ENCODE data around the gene WDR93.

WDR93 gene

DNA sequence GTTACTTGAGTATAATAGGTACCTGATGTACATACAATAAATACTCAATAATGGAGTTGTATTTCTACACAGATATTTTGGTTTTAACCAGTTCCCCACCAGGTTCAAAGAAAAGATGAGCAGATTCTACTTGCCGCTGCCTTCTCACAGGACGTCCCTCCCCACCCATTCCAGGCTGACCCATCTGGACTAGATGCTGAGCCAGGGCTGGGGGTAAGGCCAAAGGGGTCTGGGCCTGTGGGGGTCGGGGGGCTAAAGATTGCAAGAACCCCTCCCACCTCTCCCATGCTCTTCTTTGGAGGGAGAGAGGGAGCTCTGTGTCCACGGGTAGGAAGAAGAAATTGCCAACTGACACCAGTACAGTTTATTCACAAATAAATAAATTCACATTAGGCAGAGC lies 58.9 kb downstream of the WDR93 start:
- DNase-seq (ENCODE audit: low spot score): no peak

DNA sequence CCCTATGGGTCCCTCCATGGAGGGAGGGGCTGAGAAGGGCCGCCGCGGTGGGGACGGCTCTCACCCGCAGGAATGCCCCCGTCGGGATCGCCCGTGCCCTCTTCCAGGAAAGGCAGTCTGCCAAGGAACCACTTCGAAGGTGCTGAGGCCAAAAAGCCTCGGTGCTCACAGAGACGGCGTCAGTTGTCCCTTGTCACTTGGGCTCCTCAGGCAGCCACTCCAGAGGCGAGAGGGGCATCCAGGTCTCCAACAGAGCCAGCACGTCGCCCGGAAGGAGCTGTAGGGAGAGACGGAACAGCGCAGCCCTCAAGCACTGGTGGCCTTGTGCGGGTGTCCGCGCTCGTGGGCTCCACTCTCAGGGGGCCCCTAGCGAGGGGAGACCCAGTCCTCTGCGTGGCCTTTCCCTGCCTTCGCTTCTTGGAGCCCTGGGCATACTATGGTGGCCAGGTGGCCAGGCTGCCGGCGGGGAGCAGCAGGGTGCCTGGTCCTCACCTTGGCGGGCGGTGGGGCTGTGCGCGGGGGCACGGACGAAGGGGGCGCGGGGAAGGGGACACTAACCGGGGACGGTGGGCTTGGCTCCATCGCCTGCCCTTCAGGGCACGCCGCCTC lies 59.4 kb downstream of the WDR93 start:
- DNase-seq (ENCODE audit: low spot score): no peak

GRCh38 chr15:89750560-89751542 lies 60.2 kb downstream of the WDR93 start, which contains the start of gene MESP1:
MESP1 (minus strand) TSS chr15:89751249; CDS start chr15:89751231, 18 bp downstream.
- peak; percentile 96 for DNase-seq (ENCODE audit: low spot score)

- no peak for DNase-seq (ENCODE audit: low spot score)
Observed at GRCh38 chr15:89751748-89752147, 61.1 kb downstream of the WDR93 start.

- no peak for DNase-seq (ENCODE audit: low spot score)
Observed at GRCh38 chr15:89753855-89754254, 63.2 kb downstream of the WDR93 start.

DNA sequence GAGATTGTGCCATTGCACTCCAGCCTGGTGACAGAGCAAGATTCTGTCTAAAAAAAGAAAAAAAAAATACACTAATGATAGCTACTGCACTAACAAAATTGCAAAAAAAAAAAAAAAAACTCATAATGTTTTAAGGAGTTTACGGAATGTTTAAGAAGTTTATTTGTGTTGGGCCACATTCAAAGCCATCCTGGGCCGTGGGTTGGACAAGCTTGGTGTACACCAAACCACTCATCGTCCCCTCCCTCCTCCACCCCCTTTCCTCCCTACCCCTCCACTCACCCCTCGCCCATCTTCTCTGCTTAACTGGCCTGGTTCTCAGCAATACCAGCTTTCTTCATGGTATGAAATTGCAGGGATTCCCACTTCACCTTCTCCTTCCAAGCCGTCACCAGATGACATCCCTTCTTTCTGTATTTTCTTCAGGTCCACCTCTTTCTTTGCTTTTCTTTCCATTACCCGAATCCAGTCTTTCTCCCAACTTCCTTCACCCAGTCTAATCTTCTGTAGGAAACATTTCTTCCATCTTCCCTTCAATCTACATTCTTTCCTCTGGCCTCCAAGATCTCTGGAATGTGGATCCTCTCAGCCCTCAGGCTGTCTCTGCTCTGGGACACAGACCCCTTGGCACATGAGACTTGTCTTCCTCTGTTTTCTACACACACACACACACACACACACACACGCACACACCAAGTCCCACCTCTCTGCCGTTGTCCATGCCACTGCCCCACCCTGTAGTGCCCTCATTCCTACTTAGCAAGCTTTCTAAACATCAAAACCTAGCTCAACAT lies 63.9 kb downstream of the WDR93 start:
- DNase-seq (ENCODE audit: low spot score): peak; percentile 47

DNA sequence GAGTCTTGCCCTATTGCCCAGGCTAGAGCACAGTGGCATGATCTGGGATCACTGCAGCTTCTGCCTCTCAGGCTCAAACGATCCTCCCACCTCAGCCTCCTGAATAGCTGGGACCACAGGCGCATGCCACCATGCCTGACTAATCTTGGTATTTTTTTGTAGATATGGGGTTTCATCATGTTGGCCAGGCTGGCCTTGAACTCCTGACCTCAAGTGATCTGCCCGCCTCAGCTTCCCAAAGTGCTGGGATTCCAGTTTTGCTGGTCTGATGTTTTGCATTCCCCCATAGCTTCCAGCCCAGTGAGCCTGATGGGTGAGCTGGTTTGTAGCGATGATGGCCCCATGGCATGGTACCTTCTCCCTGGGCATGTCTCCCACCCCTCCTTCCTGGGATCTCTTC lies 65.1 kb downstream of the WDR93 start:
- DNase-seq (ENCODE audit: low spot score): no peak

GRCh38 chr15:89756897-89757296 lies 66.3 kb downstream of the WDR93 start:
- no peak for DNase-seq (ENCODE audit: low spot score)

DNA sequence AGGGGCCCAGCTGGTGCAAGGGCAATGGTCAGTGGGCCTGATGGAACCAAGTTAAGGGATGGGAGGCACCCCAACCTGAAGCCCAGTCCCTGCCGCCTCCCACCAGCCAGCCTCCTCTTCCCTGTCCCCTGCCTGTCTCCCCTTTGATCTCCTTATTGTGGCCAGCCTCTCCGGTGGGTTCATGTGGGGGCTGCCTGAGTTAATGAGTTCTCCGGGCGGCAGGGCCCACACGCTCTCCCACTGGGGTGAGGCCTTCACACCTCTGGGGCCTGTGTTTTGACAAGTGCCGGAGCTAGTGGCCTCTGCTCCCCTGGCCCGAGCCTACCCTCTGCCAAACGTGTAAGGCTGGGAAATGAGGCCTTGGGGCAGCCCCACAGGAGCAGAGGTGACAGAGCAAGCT lies 67.7 kb downstream of the WDR93 start:
- no peak for DNase-seq (ENCODE audit: low spot score)

- DNase-seq (ENCODE audit: low spot score): no peak
Observed at GRCh38 chr15:89758981-89759380, 68.4 kb downstream of the WDR93 start.

- no peak for DNase-seq (ENCODE audit: low spot score)
Observed at GRCh38 chr15:89759835-89760234, 69.2 kb downstream of the WDR93 start.

DNA sequence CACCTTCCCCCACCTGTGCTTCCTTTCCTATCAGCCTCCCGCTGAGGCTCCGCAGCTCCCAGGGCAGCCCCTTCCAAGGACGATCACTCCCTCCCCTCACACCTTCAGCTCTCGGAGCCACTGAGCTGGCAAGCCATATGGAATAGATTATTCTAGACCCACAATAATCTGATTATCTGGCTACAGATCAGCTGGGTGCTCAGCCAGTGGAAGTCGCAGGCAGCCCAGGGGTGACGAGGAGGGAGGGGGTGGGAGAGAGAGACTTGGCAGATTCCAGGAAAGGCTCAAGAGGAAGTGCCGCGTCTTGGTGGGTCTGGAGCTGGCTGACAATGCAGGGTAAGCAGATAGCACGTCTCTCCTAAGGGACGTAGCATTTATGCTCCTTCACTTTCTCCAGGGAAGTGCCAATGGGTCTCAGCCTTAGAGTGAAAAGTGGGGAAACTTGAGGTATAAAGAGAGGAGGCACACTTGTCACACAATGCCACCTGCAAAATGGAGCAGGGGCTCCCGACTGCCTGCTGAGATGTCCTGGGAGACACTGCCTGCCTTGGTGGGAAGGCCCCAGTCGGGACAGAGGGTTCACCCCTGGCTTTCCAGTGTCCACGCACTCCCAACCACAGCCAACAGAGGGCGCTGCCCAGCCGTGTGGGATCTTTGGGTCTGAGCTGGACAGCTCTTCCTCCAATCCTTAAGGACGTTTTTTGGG lies 69.8 kb downstream of the WDR93 start:
- peak; percentile 89 for DNase-seq (ENCODE audit: low spot score)

- DNase-seq (ENCODE audit: low spot score): no peak
Observed at GRCh38 chr15:89761009-89761831, 70.6 kb downstream of the WDR93 start.

- DNase-seq (ENCODE audit: low spot score): no peak
Observed at GRCh38 chr15:89761929-89762328, 71.3 kb downstream of the WDR93 start.

DNA sequence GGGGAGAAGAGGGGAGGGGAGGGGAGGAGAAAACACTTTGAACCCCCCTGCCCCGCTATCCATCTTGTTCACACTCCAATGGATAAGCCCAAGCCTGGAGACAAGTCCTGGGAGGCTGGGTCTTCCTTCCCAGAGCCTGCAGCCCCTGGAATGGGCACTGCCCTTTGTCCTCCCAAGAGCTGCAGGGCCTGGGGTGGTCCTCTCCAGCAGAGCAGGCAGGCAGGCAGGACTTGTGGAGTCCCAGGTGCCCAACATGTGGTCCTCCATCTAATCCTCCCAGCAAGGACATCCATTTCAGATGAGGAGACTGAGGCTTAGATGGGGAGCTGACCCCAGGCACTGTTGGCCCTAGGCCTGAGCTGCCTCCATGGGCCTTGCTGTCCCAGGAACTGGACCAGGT lies 75.1 kb downstream of the WDR93 start:
- DNase-seq (ENCODE audit: low spot score): no peak

DNA sequence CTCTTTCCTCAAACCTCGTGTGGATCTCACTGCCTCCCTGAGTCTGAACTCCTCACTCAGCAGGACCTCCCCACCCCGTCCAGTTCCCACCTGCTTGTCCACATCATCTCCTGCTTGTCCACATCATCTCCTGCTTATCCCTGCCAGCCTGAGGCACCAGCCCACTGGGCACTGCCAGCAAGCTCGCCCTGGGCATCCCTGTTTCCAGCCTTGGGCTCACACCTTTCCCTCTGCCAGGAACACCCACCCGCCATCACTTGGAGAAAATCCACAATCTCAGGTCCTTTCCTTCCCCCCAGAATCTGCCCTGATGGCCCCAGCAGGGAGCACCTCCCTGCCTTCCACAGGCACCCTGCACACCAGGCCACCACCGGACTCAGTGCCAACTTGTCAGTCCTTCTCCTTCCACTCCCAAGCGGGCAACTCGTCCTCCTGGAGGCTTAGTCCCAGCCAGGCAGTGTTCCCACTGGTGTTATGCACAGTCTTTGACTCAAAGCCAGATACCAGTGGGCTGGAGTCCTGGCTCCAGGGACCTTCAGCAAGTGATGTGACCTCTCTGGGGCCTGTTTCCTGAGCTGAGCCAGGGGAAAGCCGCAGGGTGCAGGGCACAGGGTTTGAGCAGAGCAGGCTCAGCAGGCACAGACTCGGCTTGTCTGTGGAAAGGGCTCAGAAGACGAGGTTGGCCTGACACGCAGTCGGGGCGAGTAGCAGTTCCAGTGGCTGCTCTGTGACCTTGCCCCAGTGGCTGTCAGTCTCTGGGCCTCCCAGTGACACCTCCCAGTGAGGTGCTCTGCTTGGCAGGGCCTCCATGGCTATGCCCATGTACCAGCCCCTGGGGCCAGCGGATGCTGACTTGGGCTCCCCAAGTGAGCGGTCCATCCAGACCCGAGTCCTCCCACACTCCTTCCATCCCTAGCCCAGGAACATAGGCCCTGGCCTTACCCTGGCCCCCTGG lies 76.0 kb downstream of the WDR93 start:
- no peak for DNase-seq (ENCODE audit: low spot score)

- DNase-seq (ENCODE audit: low spot score): no peak
Observed at GRCh38 chr15:89767411-89767915, 76.9 kb downstream of the WDR93 start.

GRCh38 chr15:89768071-89768500 lies 77.5 kb downstream of the WDR93 start:
- peak; percentile 50 for DNase-seq (ENCODE audit: low spot score)

- no peak for DNase-seq (ENCODE audit: low spot score)
Observed at GRCh38 chr15:89769366-89769765, 78.8 kb downstream of the WDR93 start.
